NCI-H2107 treated with DMSO at 0.1 percent for 48 hours (cell line): ENCODE measurements around the gene PWWP2A.
A peak's percentile ranks its signal among the peaks of the same experiment; 100 is the strongest.
"Not testable (repeated sequence)": the region's sequence is repeated elsewhere in the genome, so short reads cannot be mapped to it uniquely, and the experiment has no call there.

Source experiments
- DNase-seq: peaks from one replicate; lab custom pipeline; 2025; ENCODE audit not compliant: unreplicated experiment; lab: John Stamatoyannopoulos, UW

Gene PWWP2A

DNA sequence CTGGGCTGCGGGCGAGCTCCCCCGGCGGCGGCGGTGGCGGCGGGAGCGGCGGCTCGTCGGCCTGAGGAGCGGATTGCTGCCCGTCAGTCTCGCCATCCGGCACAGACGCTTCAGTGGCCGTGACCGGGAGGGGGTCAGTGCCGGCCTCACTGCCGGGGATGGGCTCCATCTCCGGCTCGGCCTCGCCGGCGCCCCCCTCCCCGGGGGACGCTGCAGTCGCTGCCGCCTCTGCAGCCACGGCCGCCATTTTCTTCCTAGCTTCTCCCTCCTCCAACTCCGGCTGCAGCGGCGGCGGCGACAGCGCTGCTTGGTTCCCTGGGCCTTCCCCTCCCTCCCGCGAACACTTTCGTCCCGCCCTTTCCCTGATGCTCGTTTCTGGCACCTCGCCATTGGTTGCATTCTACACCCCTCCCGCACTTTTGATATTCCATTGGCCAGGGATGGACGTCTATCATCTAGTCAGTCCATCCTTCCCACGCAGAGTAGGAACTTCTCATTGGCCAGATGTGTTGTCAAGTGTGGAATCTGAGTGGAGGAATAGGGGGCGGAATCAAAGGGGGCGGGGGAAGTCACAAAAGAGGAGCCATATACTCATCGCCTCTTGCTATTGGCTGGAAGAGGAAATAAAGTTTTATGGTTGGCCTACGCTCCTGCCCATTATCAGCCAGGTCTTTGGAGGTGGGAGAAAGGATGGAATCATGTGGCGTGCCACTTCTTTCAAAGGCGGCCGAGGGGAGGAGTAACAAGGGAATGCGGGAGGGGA, at the start of gene PWWP2A:
TSS of gene PWWP2A (minus strand) at position 309 of the 763 bp plus-strand sequence. CDS start at position 247, 62 bp downstream.
- peak; percentile 95 for DNase-seq

- DNase-seq, result no peak
Observed at GRCh38 chr5:160167624-160168165, 48.4 kb upstream of the PWWP2A start.

- no peak for DNase-seq
Observed at GRCh38 chr5:160166973-160167623, 47.8 kb upstream of the PWWP2A start.

DNA sequence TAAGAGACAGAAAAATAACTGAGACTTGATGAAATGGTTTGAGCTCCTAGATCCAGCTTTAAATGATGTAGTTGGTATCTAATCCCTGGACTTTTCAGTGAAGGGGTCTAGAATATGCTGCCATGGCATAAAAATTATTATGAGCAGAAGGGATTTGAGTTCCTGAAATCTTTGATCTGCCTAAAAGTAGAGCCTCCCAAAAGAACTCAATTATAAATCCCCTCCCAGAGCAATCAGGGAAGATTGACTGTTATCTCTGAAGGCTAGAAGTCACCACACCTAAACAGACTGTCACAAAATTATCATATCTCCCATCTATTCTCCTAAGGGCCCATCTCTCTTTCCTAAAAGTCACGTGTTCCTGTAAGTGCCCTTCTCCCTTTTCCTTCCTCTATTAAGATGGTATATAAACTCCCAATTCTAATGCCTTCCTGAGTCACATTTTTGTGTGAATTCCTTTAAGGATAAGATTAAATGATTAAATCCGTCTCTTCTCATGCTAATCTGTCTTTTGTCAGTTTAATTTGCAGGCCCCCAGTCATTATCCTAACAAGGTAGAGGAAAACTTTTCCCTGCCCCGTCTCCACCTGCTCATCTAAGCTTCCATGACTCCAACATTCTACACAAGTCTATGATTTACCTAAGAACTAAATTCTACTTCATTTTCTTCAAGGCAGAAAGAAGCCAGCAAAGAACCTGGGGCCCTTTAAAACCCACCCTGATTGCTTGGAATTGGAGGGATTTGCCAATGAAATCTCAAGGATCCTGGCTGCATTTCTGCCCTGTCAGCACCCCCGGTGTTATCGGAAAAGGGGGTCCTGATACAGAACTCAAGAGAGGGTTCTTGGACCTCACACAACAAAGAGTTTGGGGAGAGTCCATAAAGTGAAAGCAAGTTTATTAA, 47.1 kb upstream of the PWWP2A start:
- no peak for DNase-seq

- peak; percentile 81 for DNase-seq
Observed at GRCh38 chr5:160165137-160166068, 46.2 kb upstream of the PWWP2A start.

- no peak for DNase-seq
Observed at GRCh38 chr5:160162910-160163309, 43.7 kb upstream of the PWWP2A start.

GRCh38 chr5:160161626-160162025, 42.4 kb upstream of the PWWP2A start:
- no peak for DNase-seq

DNA sequence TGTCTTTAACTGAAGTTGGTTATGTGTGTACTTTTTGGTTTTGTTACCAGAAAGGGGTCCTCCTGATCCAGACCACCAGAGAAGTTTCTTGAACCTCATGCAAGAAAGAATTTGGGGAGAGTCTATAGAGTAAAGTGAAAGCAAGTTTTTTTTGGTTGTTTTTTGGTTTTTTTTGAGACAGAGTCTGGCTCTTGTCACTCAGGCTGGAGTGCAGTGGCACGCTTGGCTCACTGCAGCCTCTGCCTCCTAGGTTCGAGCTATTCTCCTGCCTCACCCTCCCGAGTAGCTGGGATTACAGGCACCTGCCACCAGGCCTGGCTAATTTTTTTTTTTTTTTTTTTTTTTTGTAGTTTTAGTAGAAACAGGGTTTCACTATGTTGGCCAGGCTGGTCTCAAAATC, 41.6 kb upstream of the PWWP2A start:
- not testable (repeated sequence) for DNase-seq

DNA sequence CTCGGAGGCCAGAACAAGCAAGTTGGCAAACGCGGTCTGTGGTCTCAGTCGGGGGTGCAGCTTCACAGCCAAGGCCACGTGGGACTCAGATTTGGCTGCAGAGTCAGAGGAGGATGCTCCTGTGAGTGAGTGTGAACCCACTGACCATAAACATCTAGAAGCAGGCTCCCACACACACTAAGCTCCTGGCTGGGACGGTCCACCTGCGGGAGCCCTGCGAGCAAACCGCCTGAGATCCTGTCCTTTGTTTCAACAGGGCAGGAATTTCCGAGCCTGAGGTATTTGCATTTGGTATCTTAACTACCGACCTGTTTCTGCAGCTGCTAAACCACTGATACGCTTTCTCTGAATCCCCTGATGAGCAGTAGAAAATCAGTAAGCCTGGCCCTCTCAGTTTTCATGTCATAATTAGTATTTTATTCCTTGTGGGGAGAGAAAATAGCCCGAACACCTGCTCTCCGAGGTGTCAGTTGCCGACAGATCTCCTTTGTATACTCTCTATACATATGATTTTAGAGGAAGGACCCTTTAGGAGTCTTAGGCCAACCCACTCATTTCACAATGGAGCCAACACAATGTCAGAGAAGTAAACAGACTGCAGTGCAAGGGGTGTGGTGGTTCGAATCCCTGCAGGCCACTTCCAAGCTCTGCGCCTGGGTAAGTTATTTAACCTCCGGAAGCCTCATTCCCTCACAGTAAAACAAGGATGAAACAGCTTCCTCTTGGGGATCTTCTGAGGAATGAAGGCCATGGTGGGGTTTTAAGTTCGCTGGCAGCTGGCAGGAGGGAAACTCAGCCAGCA, 40.9 kb upstream of the PWWP2A start:
- peak; percentile 79 for DNase-seq

DNA sequence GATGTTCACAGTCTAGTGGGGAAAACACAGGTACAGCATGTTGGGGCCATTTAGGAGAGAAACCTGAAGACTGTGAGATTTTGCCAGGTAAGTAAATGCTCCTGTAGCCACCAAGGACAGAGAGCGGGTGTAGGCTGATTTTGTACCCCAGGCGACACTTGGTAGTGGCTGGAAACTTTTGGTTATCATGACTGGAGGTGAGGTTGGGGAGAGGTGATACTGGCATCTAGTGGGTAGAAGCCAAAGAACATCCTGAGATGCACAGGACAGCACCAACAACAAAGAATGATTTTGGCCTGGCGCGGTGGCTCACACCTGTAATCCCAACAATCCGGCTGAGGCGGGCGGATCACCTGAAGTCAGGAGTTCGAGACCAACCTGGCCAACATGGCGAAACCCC, 38.8 kb upstream of the PWWP2A start:
- DNase-seq, result no peak

DNA sequence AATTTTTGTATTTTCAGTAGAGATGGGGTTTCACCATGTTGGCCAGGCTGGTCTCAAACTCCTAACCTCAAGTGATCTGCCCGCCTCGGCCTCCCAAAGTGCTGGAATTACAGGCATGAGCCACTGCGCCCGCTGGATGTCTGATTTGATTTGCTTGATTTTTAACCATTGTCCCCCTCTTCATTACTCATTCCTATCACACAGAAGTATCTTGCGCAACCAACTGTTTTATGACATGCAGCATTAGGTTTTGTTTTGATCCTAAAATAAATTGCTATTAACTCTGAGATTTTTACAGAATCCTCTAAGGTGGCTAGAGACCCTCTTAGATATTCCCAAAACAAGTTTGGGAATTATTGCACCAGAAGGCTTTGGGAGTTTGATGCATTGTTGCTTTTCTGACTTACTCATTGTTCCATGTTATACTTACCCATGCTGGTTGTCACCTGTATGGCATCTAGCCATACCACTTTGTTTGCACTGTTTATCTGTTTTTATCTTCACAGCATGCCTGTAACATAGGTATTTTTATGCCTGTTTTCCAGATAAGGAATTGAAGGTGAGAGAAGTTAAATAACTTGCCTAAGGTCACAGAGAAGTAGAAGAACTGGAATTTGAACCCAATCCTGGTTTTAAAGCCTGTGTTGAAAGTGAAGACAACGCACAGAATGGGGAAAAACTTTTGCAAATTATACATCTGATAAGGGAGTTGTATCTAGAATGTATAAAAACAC, 35.9 kb upstream of the PWWP2A start:
- no peak for DNase-seq

DNA sequence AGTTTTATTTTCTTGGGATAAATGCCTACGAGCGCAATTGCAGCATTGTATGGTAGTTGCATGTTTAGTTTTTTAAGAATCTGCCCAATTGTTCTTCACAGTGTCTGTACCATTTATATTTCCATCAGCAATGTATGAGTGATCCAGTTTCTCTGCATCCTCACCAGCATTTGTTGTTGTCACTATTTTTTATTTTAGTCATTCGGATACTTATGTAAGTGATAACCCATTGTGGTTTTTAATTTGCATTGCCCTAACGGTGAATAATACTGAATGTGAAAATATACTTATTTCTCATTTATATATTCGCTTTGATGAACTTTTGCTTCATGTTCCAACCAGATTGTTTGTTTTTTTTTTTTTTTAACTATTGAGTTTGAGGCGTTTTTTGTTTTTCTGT, 33.7 kb upstream of the PWWP2A start:
- no peak for DNase-seq

GRCh38 chr5:160152287-160152686, 33.0 kb upstream of the PWWP2A start:
- no peak for DNase-seq

DNA sequence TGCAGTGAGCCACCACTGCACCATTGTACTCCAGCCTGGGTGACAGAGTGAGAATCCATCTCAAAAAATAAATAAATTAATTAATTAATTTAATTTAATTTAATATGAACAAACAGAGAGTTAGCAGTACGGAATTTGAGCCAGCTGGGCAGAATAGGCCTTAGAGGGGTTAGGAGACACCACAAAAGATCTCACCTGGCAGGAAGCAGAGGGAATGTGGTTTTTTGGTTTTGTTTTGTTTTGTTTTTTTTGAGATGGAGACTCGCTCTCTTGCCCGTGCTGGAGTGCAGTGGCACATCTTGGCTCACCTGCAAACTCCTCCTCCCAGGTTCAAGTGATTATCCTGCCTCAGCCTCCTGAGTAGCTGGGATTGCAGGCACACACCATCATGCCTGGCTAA, 31.8 kb upstream of the PWWP2A start:
- DNase-seq, result no peak

- no peak for DNase-seq
Observed at GRCh38 chr5:160150381-160150780, 31.1 kb upstream of the PWWP2A start.

DNA sequence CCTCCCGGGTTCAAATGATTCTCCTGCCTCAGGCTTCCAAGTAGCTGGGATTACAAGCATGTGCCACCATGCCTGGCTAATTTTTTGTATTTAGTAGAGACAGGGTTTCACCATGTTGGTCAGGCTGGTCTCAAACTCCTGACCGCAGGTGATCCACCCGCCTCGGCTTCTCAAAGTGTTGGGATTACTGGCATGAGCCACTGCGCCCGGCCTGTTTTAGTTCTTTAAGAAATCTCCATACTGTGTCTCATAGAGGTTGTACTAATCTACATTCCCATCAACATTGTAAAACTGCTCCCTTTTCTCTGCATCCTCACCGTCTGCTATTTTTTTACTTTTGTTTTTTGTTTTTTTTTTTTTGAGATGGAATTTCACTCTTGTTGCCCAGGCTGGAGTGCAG, 25.2 kb upstream of the PWWP2A start:
- not testable (repeated sequence) for DNase-seq

DNA sequence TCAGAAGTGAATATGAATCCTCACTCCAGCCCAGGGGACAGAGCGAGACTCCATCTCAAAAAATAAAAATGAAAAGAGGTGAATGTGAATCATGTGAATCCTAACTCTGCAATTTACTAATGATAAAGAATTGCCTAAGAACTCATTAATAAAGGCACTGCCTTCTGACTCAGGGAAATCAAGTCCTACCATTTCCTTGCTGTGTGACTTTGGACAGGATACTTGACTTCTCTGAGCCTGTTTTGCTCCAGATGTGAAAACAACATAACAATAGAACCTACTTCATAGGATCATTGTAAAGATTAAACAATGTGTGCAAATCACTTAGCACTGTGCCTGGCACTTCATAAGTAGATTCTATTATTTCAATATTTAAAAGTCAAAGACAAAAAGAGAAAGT, 15.1 kb upstream of the PWWP2A start:
- DNase-seq, result no peak

DNA sequence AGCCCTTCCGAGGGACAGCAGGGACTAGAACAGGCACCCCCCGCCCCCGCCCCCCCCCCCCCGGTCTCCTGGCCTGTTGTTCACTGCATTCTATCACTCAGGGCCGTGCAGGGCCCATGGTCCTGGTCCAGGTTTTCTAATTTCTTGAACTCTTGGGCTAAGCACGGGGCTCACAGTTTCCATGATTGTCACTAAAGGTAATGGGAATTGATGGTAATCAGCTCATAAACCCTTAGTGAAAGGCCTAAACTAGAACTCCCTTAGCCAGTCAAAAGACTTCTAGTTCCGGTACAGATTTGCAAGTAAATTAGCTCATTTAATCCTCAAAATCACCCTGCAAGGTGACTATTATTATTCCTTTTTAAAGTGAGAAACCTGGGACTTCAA, 14.7 kb upstream of the PWWP2A start:
- DNase-seq, result no peak
